ENCODE measurements around the gene QRFP. TPM values are rescaled to one million over a fixed set of nuclear protein-coding genes. Genes with fewer than 3 reads are reported as not detected.

The QRFP gene
- total and polyA plus RNA-seq, 4 donors, result 0.05 TPM; not detected in 3

GRCh38 chr9:130942679-130943078, 46.1 kb upstream of the QRFP start:
- peaks cover 2 to 14% (median 6%) of the 10 kb centered on the region in 4 donors for H3K27me3 ChIP-seq (ENCODE audit: control insufficient read depth in 4 of 4, insufficient read depth in 4 of 4, low read length in 3 of 4)
- H3K9me3 ChIP-seq (ENCODE audit: control insufficient read depth in 4 of 4, low read length in 3 of 4), result no peaks in the 10 kb centered on the region
- no peak overlapping the region for H3K4me3 ChIP-seq (ENCODE audit: low read depth in 1 of 3, low read length in 3 of 3)
- no peak for DNase-seq (ENCODE audit: low spot score)
- 51% methylated on average over 10 of the region's 10 CpGs for WGBS
- no peak overlapping the region for H3K9ac ChIP-seq (ENCODE audit: low read depth in 1 of 2, low read length in 2 of 2)
- H3K4me1 ChIP-seq (ENCODE audit: control insufficient read depth in 4 of 4, insufficient read depth in 4 of 4, low read length in 3 of 4), result peaks cover 13 to 23% (median 16%) of the 10 kb centered on the region in 4 donors
- TF ChIP-seq TAF1 (conservative IDR thresholded peaks at IDR 0.05) (no peak), MAX (IDR thresholded peaks at IDR 0.05) (no peak), JUND (IDR thresholded peaks at IDR 0.05) (no peak), ZBTB33 (IDR thresholded peaks at IDR 0.05) (no peak), RXRA (IDR thresholded peaks at IDR 0.05) (no peak), SP1 (IDR thresholded peaks at IDR 0.05) (no peak), ATF3 (IDR thresholded peaks at IDR 0.05) (no peak), EGR1 (IDR thresholded peaks at IDR 0.05; ENCODE audit: low read depth in 2 of 2) (no peak), REST (IDR thresholded peaks at IDR 0.05) (no peak), YY1 (IDR thresholded peaks at IDR 0.05) (no peak), HNF4A (conservative IDR thresholded peaks at IDR 0.05) (no peak), RAD21 (IDR thresholded peaks at IDR 0.05) (no peak), NR2F2 (IDR thresholded peaks at IDR 0.05) (no peak), GABPA (IDR thresholded peaks at IDR 0.05 in 1 of 2, conservative IDR thresholded peaks at IDR 0.05 in 1 of 2) (no peak), FOXA2 (IDR thresholded peaks at IDR 0.05) (no peak), HNF4G (IDR thresholded peaks at IDR 0.05) (no peak)
- H3K36me3 ChIP-seq (ENCODE audit: control insufficient read depth in 4 of 4, insufficient read depth in 3 of 4, low read depth in 1 of 4, low read length in 3 of 4), result no peaks in the 10 kb centered on the region
- no peak overlapping the region for H3K27ac ChIP-seq (ENCODE audit: low read depth in 1 of 2, low read length in 2 of 2)

- H3K4me1 ChIP-seq (ENCODE audit: control insufficient read depth in 4 of 4, insufficient read depth in 4 of 4, low read length in 3 of 4), result peaks cover 13 to 23% (median 16%) of the 10 kb centered on the region in 4 donors
- H3K27ac ChIP-seq (ENCODE audit: low read depth in 1 of 2, low read length in 2 of 2), result no peak overlapping the region
- H3K9ac ChIP-seq (ENCODE audit: low read depth in 1 of 2, low read length in 2 of 2), result no peak overlapping the region
- peaks cover 4 to 9% (median 9%) of the 10 kb centered on the region in 4 donors for H3K27me3 ChIP-seq (ENCODE audit: control insufficient read depth in 4 of 4, insufficient read depth in 4 of 4, low read length in 3 of 4)
- no peak overlapping the region for H3K4me3 ChIP-seq (ENCODE audit: low read depth in 1 of 3, low read length in 3 of 3)
- 83% methylated on average over 6 of the region's 6 CpGs for WGBS
- no peak for DNase-seq (ENCODE audit: low spot score)
- H3K36me3 ChIP-seq (ENCODE audit: control insufficient read depth in 4 of 4, insufficient read depth in 3 of 4, low read depth in 1 of 4, low read length in 3 of 4), result no peaks in the 10 kb centered on the region
- no peaks in the 10 kb centered on the region for H3K9me3 ChIP-seq (ENCODE audit: control insufficient read depth in 4 of 4, low read length in 3 of 4)
- no peak for TF ChIP-seq YY1 (IDR thresholded peaks at IDR 0.05)
- TF ChIP-seq CTCF (IDR thresholded peaks at IDR 0.05; ENCODE audit: low read depth, low read length, missing input control), result no peak
- TF ChIP-seq EGR1 (IDR thresholded peaks at IDR 0.05; ENCODE audit: low read depth in 2 of 2), result no peak
- TF ChIP-seq REST (IDR thresholded peaks at IDR 0.05), result no peak
- TF ChIP-seq RXRA (IDR thresholded peaks at IDR 0.05), result no peak
These were observed 45.5 kb upstream of the QRFP start for GRCh38 chr9:130942084-130942483.

All from liver (tissue), 9 donors.